Measurements from ENCODE around the gene OTUD5.
"Not testable (repeated sequence)": the region's sequence is repeated elsewhere in the genome, so short reads cannot be mapped to it uniquely, and the experiment has no call there.

The OTUD5 gene

GRCh38 chrX:48890296-48890925 lies 67.0 kb downstream of the OTUD5 start:
- no peak for DNase-seq (ENCODE audit: low read depth)

GRCh38 chrX:48886586-48886985 lies 70.8 kb downstream of the OTUD5 start:
- not testable (repeated sequence) for DNase-seq (ENCODE audit: low read depth)

GRCh38 chrX:48883729-48884128 lies 73.7 kb downstream of the OTUD5 start:
- DNase-seq (ENCODE audit: low read depth): no peak

GRCh38 chrX:48876944-48877343 lies 80.5 kb downstream of the OTUD5 start:
- DNase-seq (ENCODE audit: low read depth): not testable (repeated sequence)

Measured in non-pigmented ciliary epithelial cell (primary cell).